RWPE2 (cell line): ENCODE measurements around the gene APCDD1L.
A peak's percentile ranks its signal among the peaks of the same experiment; 100 is the strongest.

Source experiments
- ATAC-seq: fragments of 200-7000 bp; cut with Tn5 transposase; 3 replicates; pipeline ENCODE4 v1.9.1; 2021; ENCODE audit warnings: low read depth
- DNase-seq: peaks from one replicate; pipeline ENCODE4 v3.0.0-alpha.2; 2020; ENCODE audit warnings: low spot score
- H3K27ac ChIP-seq: fragments of 450-650 bp; 2 replicates; pipeline ENCODE4 v1.5.1; 2017; ENCODE audit warnings: mild to moderate bottlenecking; ENCODE audit not compliant: poor library complexity, severe bottlenecking
- H3K27me3 ChIP-seq: fragments of 250-450 bp; sonication (Bioruptor Pico); 2 replicates; pipeline ENCODE4 v1.5.1; 2021; ENCODE audit warnings: mild to moderate bottlenecking, moderate library complexity; ENCODE audit not compliant: insufficient read depth, poor library complexity, severe bottlenecking
- H3K36me3 ChIP-seq: fragments of 250-450 bp; sonication (Bioruptor Pico); 2 replicates; pipeline ENCODE4 v1.5.1; 2020; ENCODE audit warnings: low read depth, mild to moderate bottlenecking, moderate library complexity
- H3K4me1 ChIP-seq: fragments of 250-450 bp; sonication (Bioruptor Pico); 2 replicates; pipeline ENCODE4 v1.5.1; 2021; ENCODE audit warnings: mild to moderate bottlenecking, moderate library complexity; ENCODE audit not compliant: insufficient read depth, poor library complexity, severe bottlenecking
- H3K4me3 ChIP-seq: fragments of 250-450 bp; sonication (Bioruptor Pico); 2 replicates; pipeline ENCODE4 v1.5.1; 2021; ENCODE audit warnings: mild to moderate bottlenecking, moderate library complexity; ENCODE audit not compliant: severe bottlenecking
- H3K9me3 ChIP-seq: fragments of 250-450 bp; sonication (Bioruptor Pico); 2 replicates; pipeline ENCODE4 v1.5.1; 2021; ENCODE audit warnings: mild to moderate bottlenecking, moderate library complexity; ENCODE audit not compliant: severe bottlenecking
- TF ChIP-seq, protein P1 (sequence below): fragments of 450-650 bp; IDR thresholded peaks from one replicate; pipeline ENCODE4 v1.5.1; 2017; ENCODE audit warnings: mild to moderate bottlenecking, moderate library complexity; ENCODE audit not compliant: poor library complexity, severe bottlenecking

The APCDD1L gene

DNA sequence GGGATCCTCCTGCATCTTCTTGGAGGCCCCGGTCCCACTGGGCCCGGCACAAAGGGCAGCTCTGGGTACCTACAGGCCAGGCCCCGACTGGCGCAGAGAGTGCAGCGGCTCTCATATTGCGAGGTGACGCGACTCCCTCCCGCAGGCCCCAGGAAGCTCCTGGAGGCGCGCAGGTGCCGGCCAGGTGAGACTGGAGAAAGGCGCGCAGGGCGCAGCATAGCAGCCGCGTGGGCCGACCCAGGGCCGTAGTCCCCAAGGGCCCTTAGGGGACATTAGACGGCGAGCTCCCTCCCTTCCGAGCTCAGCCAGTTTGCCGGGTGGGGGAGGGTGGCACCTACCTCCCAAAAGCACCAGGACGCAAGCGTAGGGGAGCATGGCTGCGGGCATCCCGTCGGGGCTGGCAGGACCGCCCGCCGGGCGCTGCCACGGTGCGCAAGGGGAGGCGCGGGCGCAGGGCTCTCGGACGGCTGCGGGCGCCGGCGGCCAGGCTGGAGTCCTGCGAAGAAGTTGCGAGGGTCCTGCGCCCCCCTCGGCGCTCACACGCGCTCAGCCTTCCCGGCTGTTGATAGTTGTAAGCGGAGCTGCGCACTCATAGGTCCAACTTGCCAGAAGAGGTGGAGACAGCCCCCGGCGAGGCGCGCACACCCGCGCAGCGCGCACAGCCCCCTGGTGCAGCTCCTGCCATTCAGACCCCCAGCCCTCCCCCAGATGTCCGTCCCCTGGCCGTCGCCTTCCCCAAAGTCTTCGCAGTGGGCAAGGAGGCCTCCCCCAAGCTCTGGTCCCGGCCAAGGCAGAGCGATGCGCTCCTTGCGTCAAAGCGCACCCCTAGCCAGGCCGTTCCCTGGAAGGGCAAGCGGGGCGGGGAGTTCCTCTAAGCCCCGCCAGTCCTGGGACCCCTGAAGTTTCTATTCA lies 622 bp downstream of the APCDD1L start:
- TF ChIP-seq, protein P1, sequence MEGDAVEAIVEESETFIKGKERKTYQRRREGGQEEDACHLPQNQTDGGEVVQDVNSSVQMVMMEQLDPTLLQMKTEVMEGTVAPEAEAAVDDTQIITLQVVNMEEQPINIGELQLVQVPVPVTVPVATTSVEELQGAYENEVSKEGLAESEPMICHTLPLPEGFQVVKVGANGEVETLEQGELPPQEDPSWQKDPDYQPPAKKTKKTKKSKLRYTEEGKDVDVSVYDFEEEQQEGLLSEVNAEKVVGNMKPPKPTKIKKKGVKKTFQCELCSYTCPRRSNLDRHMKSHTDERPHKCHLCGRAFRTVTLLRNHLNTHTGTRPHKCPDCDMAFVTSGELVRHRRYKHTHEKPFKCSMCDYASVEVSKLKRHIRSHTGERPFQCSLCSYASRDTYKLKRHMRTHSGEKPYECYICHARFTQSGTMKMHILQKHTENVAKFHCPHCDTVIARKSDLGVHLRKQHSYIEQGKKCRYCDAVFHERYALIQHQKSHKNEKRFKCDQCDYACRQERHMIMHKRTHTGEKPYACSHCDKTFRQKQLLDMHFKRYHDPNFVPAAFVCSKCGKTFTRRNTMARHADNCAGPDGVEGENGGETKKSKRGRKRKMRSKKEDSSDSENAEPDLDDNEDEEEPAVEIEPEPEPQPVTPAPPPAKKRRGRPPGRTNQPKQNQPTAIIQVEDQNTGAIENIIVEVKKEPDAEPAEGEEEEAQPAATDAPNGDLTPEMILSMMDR = no peak
- peak; percentile 35 for ATAC-seq
- Histone ChIP-seq H3K27ac (no peak overlapping the region), H3K9me3 (no peaks in the 10 kb centered on the region), H3K36me3 (no peaks in the 10 kb centered on the region), H3K4me3 (peak overlapping the region; percentile 27), H3K27me3 (peaks cover 18% of the 10 kb centered on the region), H3K4me1 (peaks cover 4% of the 10 kb centered on the region)
- peak; percentile 81 for DNase-seq

DNA sequence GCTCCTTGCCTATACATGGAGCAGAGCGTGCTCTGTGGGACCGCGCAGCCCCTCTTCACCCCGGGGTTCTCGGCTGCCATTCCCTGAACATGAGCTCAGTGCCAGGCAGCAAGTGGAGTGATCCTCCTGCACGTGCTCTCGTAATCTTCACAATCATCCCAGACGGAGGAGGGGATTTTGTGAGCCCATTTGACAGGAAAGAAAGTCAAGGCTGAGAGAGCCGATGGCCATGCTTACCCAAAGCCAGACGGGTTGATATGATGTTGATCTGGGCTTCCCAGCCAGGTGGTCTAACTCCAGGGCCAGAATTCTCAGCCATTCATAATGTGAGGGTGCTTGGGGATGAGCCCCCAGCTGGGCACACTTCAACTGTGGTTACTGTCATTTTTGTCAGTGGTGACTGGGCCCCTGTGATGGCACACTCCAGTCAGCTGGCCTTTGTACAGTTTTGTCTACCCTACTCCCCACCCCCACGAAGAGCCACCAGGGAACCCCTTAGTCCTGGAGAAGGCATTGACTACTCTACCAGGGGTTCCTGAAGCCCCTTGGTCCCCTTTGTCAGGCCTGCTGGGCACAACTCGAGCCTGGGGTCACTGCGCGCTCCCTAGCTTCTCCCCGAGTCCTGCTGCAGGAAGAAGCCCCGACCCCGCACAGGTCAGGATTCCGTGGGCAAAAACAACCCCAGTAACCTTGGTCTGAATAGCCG lies 1.5 kb downstream of the APCDD1L start:
- H3K27ac ChIP-seq = no peak overlapping the region
- ATAC-seq (no peak), DNase-seq (peak; percentile 81)
- no peaks in the 10 kb centered on the region for H3K36me3 ChIP-seq
- H3K9me3 ChIP-seq = no peaks in the 10 kb centered on the region
- TF ChIP-seq, protein P1 = no peak
- H3K4me3 ChIP-seq = no peak overlapping the region
- peaks cover 4% of the 10 kb centered on the region for H3K4me1 ChIP-seq
- peaks cover 18% of the 10 kb centered on the region for H3K27me3 ChIP-seq

DNA sequence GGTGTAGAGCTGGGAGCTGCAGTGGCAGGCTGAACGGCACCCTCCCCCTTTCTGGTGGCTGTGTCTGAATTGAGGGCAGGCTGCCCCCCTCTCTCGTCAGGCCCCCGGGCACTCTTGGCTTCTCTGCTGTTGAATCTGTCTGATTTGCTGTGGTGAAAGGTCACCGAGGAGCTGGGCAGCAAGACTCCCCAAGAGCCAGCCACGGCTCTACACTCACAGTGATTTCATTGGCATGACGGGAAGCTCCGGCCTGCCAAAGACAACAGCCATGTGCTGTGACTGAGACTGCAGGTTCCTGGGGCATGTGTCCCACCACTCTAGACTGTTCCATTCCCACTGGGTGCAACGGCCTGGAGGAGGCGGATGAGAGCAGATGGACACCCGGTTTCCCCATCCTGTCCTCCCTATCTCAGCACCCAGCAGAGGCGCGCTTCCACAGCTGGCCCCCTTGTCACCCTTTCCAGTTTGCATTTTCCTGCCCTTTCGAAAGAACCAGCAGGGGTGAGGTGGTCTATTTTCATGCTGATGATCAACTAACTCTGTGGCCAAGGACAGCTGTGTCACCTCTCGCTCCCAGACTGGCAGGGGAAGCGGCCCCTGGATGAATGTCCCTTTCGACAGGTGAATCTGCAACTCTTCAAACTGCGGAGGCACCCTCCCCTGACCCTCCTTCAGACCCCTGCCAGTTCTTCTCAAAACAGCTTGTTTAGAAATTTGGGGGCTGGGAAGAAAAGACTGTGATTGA lies 2.2 kb downstream of the APCDD1L start:
- Histone ChIP-seq H3K27me3 (peaks cover 18% of the 10 kb centered on the region), H3K27ac (no peak overlapping the region), H3K4me3 (no peak overlapping the region), H3K9me3 (no peaks in the 10 kb centered on the region), H3K4me1 (peaks cover 4% of the 10 kb centered on the region), H3K36me3 (no peaks in the 10 kb centered on the region)
- TF ChIP-seq, protein P1 = no peak
- DNase-seq (peak; percentile 73), ATAC-seq (no peak)

DNA sequence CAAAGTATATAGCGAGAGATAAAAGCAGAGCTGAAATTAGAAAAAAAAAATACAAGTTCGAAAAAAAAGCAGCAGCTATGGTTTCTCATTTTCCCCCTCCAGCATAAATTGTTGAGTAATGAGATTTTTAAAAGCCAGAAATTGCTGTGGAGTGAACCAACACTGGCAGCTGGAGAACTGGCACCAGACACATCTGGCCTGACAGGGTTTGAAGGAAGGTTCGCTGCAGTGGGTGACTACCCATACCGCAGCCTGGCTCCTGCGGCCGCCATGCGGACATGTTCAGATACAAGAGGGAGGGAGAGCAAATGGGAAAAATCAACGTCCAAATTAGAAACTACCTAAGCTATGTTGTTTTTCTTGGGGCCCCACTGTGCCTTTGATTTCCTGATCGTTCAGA lies 3.3 kb downstream of the APCDD1L start:
- peak; percentile 68 for DNase-seq
- Histone ChIP-seq H3K36me3 (no peaks in the 10 kb centered on the region), H3K27me3 (peaks cover 18% of the 10 kb centered on the region), H3K27ac (no peak overlapping the region), H3K9me3 (peaks cover 3% of the 10 kb centered on the region), H3K4me3 (no peak overlapping the region), H3K4me1 (peaks cover 4% of the 10 kb centered on the region)
- TF ChIP-seq, protein P1 = no peak
- no peak for ATAC-seq
